Measurements from ENCODE around the gene C16orf95.

DNA sequence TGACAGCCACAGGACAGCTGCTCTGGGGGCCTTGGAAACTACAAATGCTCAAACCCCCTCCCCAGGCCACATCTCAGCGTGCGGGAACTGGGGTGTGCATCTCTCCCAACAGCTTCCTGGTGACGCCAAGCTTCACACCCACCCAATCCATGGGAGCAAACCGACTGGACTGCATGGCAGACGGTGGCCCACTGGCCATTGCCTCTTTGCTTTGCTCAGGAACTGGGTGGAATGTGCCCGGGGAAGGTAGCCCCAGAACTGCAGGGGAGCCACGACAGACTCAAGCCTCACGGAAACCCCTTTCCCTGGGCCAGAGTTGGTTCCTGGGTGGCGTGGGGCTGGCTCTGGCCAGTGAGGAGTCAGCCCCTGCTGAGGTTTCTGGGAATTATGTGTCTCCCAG lies 5.2 kb upstream of the C16orf95 start:
- no peak for TF ChIP-seq POLR2A (IDR thresholded peaks at IDR 0.05)
- TF ChIP-seq, protein P1, sequence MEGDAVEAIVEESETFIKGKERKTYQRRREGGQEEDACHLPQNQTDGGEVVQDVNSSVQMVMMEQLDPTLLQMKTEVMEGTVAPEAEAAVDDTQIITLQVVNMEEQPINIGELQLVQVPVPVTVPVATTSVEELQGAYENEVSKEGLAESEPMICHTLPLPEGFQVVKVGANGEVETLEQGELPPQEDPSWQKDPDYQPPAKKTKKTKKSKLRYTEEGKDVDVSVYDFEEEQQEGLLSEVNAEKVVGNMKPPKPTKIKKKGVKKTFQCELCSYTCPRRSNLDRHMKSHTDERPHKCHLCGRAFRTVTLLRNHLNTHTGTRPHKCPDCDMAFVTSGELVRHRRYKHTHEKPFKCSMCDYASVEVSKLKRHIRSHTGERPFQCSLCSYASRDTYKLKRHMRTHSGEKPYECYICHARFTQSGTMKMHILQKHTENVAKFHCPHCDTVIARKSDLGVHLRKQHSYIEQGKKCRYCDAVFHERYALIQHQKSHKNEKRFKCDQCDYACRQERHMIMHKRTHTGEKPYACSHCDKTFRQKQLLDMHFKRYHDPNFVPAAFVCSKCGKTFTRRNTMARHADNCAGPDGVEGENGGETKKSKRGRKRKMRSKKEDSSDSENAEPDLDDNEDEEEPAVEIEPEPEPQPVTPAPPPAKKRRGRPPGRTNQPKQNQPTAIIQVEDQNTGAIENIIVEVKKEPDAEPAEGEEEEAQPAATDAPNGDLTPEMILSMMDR (IDR thresholded peaks at IDR 0.05) = no peak

Measured in prostate gland (tissue), 2 donors.